Tongue (tissue), 2 donors: Measurements from ENCODE around the gene PCDHA8. TPM values are rescaled to one million over a fixed set of nuclear protein-coding genes. Genes with fewer than 3 reads are reported as not detected.
"Not testable (repeated sequence)": the region's sequence is repeated elsewhere in the genome, so short reads cannot be mapped to it uniquely, and the experiment has no call there.

ENCODE experiments used
- DNase-seq: peaks from one replicate; pipeline ENCODE4 v3.0.0-alpha.2; 2015
- total RNA-seq: library from RNA; depleted of rRNA; stranded (reverse); fragments of >200 nt; gene quantifications from one replicate; pipeline ENCODE4 v1.2.3, GENCODE V29; 2014

Gene PCDHA8
- total RNA-seq, 1 donor from 2014 or later: not detected

GRCh38 chr5:140875085-140876065, 34.4 kb downstream of the PCDHA8 start, which contains the start of gene PCDHA12:
PCDHA12 (plus strand) TSS chr5:140875308; CDS start chr5:140875473, 165 bp downstream.
- no peak for DNase-seq

- not testable (repeated sequence) for DNase-seq
Observed at GRCh38 chr5:140876541-140877261, 35.7 kb downstream of the PCDHA8 start.

GRCh38 chr5:140877262-140877581, 36.2 kb downstream of the PCDHA8 start:
- no peak for DNase-seq

GRCh38 chr5:140881889-140882590, 41.1 kb downstream of the PCDHA8 start, which contains the start of gene PCDHA13:
PCDHA13 (plus strand) TSS chr5:140882124; CDS start chr5:140882269, 145 bp downstream.
- DNase-seq: peak; percentile 11

- DNase-seq: no peak
Observed at GRCh38 chr5:140882591-140882899, 41.6 kb downstream of the PCDHA8 start.

- no peak for DNase-seq
Observed at GRCh38 chr5:140883373-140883772, 42.4 kb downstream of the PCDHA8 start.

- no peak for DNase-seq
Observed at GRCh38 chr5:140883927-140884697, 43.1 kb downstream of the PCDHA8 start.

Other genes starting within 250 kb of the PCDHA8 start
- gene CD14, start 208.0 kb upstream of the PCDHA8 start, total RNA-seq: 15.7 TPM
- 17.8 TPM for gene TMCO6, start 201.7 kb upstream of the PCDHA8 start, total RNA-seq
- 27.7 TPM for gene NDUFA2, start 193.6 kb upstream of the PCDHA8 start, total RNA-seq
- 93.7 TPM for gene IK, start 193.4 kb upstream of the PCDHA8 start, total RNA-seq
- 16.9 TPM for gene WDR55, start 176.3 kb upstream of the PCDHA8 start, total RNA-seq
- not detected for gene DND1, start 167.6 kb upstream of the PCDHA8 start, total RNA-seq
- 42.1 TPM for gene HARS1, start 149.8 kb upstream of the PCDHA8 start, total RNA-seq
- 24.8 TPM for gene HARS2, start 149.7 kb upstream of the PCDHA8 start, total RNA-seq
- 27.5 TPM for gene ZMAT2, start 140.7 kb upstream of the PCDHA8 start, total RNA-seq
- not detected for gene PCDHA1, start 55.0 kb upstream of the PCDHA8 start, total RNA-seq
- 0.72 TPM for gene PCDHA2, start 46.3 kb upstream of the PCDHA8 start, total RNA-seq
- gene PCDHA3, start 40.1 kb upstream of the PCDHA8 start, total RNA-seq: 0.10 TPM
- 1.4 TPM for gene PCDHA4, start 34.1 kb upstream of the PCDHA8 start, total RNA-seq
- 0.41 TPM for gene PCDHA5, start 19.6 kb upstream of the PCDHA8 start, total RNA-seq
- 0.82 TPM for gene PCDHA6, start 13.2 kb upstream of the PCDHA8 start, total RNA-seq
- 0.21 TPM for gene PCDHA7, start 6.9 kb upstream of the PCDHA8 start, total RNA-seq
- gene PCDHA9, start 7.2 kb downstream of the PCDHA8 start, total RNA-seq: 0.10 TPM
- 0.21 TPM for gene PCDHA10, start 14.7 kb downstream of the PCDHA8 start, total RNA-seq
- gene PCDHA11, start 27.8 kb downstream of the PCDHA8 start, total RNA-seq: 0.51 TPM
- 0.10 TPM for gene PCDHA12, start 34.1 kb downstream of the PCDHA8 start, total RNA-seq
- 0.31 TPM for gene PCDHA13, start 40.9 kb downstream of the PCDHA8 start, total RNA-seq
- gene PCDHAC1, start 85.1 kb downstream of the PCDHA8 start, total RNA-seq: 0.41 TPM
- 4.6 TPM for gene PCDHAC2, start 125.3 kb downstream of the PCDHA8 start, total RNA-seq
- gene PCDHB1, start 210.2 kb downstream of the PCDHA8 start, total RNA-seq: not detected